HepG2 (cell line): Measurements from ENCODE around the gene SLX9. TPM values are rescaled to one million over a fixed set of nuclear protein-coding genes. Genes with fewer than 3 reads are reported as not detected.
"Not testable (repeated sequence)": the region's sequence is repeated elsewhere in the genome, so short reads cannot be mapped to it uniquely, and the experiment has no call there.

Source experiments
- AGO2 ChIP-seq: fragments of 200-400 bp; formaldehyde crosslinking; optimal IDR thresholded peaks from 2 replicates; pipeline ENCODE3; 2017; ENCODE audit warnings: mild to moderate bottlenecking, low read depth, low read length, moderate library complexity
- ARNT2 ChIP-seq: sonication (generic); formaldehyde crosslinking; IDR thresholded peaks from 2 replicates; pipeline ENCODE4 v1.8.0; 2022; ENCODE audit warnings: mild to moderate bottlenecking, low read depth, missing genetic modification reagents, moderate library complexity
- BORCS8-MEF2B ChIP-seq: sonication (generic); formaldehyde crosslinking; IDR thresholded peaks from 2 replicates; pipeline ENCODE4 v1.8.0; 2022; ENCODE audit warnings: mild to moderate bottlenecking, missing genetic modification reagents
- CHD4 ChIP-seq: fragments of 200-600 bp; sonication (generic); IDR thresholded peaks from 2 replicates; pipeline ENCODE4 v1.7.0; 2017; ENCODE audit warnings: mild to moderate bottlenecking, low read length, borderline replicate concordance
- ETV5 ChIP-seq: IDR thresholded peaks from 2 replicates; pipeline ENCODE4 v1.6.1; 2018; ENCODE audit warnings: missing biosample characterization, missing genetic modification reagents, inconsistent platforms, borderline replicate concordance
- FOXK1 ChIP-seq: sonication (generic); formaldehyde crosslinking; IDR thresholded peaks from 2 replicates; pipeline ENCODE4 v1.4.0; 2020; ENCODE audit warnings: low read depth, missing genetic modification reagents, borderline replicate concordance
- GATAD2A ChIP-seq: IDR thresholded peaks from 2 replicates; pipeline ENCODE4 v1.6.1; 2016
- HNF4G ChIP-seq, 2 experiments: sonication (generic) in 1 of 2; formaldehyde crosslinking in 1 of 2; IDR thresholded peaks; 2 replicates each; pipeline versions ENCODE4 v1.4.0 to v1.6.1; 2011 to 2020; ENCODE audit warnings: borderline replicate concordance in 2 of 2, low read depth in 2 of 2, mild to moderate bottlenecking in 2 of 2, low read length in 1 of 2, missing genetic modification reagents in 1 of 2, moderate library complexity in 1 of 2
- HOXA5 ChIP-seq: sonication (generic); formaldehyde crosslinking; IDR thresholded peaks from 2 replicates; pipeline ENCODE4 v1.4.0; 2020; ENCODE audit warnings: missing genetic modification reagents
- MTA1 ChIP-seq: sonication (generic); formaldehyde crosslinking; IDR thresholded peaks from 2 replicates; pipeline ENCODE4 v1.4.0; 2020; ENCODE audit warnings: missing genetic modification reagents, mild to moderate bottlenecking, borderline replicate concordance
- RXRA ChIP-seq: sonication (generic); formaldehyde crosslinking; IDR thresholded peaks from 2 replicates; pipeline ENCODE4 v1.5.1; 2020; ENCODE audit warnings: missing genetic modification reagents
- SALL1 ChIP-seq: sonication (generic); formaldehyde crosslinking; IDR thresholded peaks from 2 replicates; pipeline ENCODE4 v1.8.0; 2022; ENCODE audit warnings: mild to moderate bottlenecking, missing genetic modification reagents
- TCF12 ChIP-seq, 2 experiments: fragments of 450-650 bp in 1 of 2; sonication (generic) in 1 of 2; formaldehyde crosslinking in 1 of 2; IDR thresholded peaks; 2 replicates each; pipeline versions ENCODE4 v1.6.1 to v1.8.0; 2017 to 2022; ENCODE audit warnings: antibody characterized with exemption in 1 of 2, mild to moderate bottlenecking in 1 of 2, missing genetic modification reagents in 1 of 2, moderate library complexity in 1 of 2
- YEATS4 ChIP-seq: sonication (generic); formaldehyde crosslinking; IDR thresholded peaks from 2 replicates; pipeline ENCODE4 v1.4.0; 2020; ENCODE audit warnings: missing genetic modification reagents, borderline replicate concordance
- ZBTB38 ChIP-seq: sonication (generic); formaldehyde crosslinking; IDR thresholded peaks from 2 replicates; pipeline ENCODE4 v1.5.1; 2020; ENCODE audit warnings: mild to moderate bottlenecking, missing genetic modification reagents
- ZMYM2 ChIP-seq: sonication (generic); formaldehyde crosslinking; IDR thresholded peaks from 2 replicates; pipeline ENCODE4 v1.8.0; 2022; ENCODE audit warnings: mild to moderate bottlenecking, missing genetic modification reagents
- ZNF331 ChIP-seq: sonication (generic); formaldehyde crosslinking; IDR thresholded peaks from 2 replicates; pipeline ENCODE4 v1.4.0; 2020; ENCODE audit warnings: missing genetic modification reagents
- ZNF670 ChIP-seq: sonication (generic); formaldehyde crosslinking; IDR thresholded peaks from 2 replicates; pipeline ENCODE4 v1.8.0; 2022; ENCODE audit warnings: mild to moderate bottlenecking, missing genetic modification reagents, borderline replicate concordance
- polyA plus RNA-seq, 8 experiments: library from polyadenylated mRNA; depleted of rRNA in 3 of 8; stranded (reverse) in 7 of 8; unstranded in 1 of 8; fragments of >200 nt; fragmentation: Illumina TruSeq in 4 of 8; extraction: Trizol in 4 of 8; gene quantifications; 2 replicates each; pipeline versions ENCODE4 v1.2.1 to v1.2.3, GENCODE V29; 2011 to 2016; ENCODE audit warnings: low read depth in 4 of 8, missing spikeins in 1 of 8, mixed read lengths in 1 of 8; ENCODE audit not compliant: insufficient read depth in 1 of 8
- total RNA-seq, 5 experiments: library from RNA; depleted of rRNA; stranded (reverse); fragments of >200 nt; fragmentation: Illumina TruSeq; extraction: Trizol; gene quantifications; 2 replicates each; pipeline ENCODE4 v1.2.3, GENCODE V29; 2016; ENCODE audit warnings: low read depth in 1 of 5
- TF ChIP-seq, protein P1 (sequence below): sonication (generic); formaldehyde crosslinking; IDR thresholded peaks from 2 replicates; pipeline ENCODE4 v1.5.1; 2020; ENCODE audit warnings: missing genetic modification reagents, mild to moderate bottlenecking, borderline replicate concordance
- TF ChIP-seq, protein P2 (sequence below): sonication (generic); formaldehyde crosslinking; IDR thresholded peaks from 2 replicates; pipeline ENCODE4 v1.4.0; 2020; ENCODE audit warnings: missing genetic modification reagents, borderline replicate concordance
- TF ChIP-seq, protein P3 (sequence below): IDR thresholded peaks from 2 replicates; pipeline ENCODE4 v1.6.1; 2018; ENCODE audit warnings: missing genetic modification reagents

Gene SLX9
- total and polyA plus RNA-seq, 2 of the 13 experiments (the other 11 are each of a cell fraction or from before 2014, with no cell fraction given), result 21.0 to 47.1 TPM

DNA sequence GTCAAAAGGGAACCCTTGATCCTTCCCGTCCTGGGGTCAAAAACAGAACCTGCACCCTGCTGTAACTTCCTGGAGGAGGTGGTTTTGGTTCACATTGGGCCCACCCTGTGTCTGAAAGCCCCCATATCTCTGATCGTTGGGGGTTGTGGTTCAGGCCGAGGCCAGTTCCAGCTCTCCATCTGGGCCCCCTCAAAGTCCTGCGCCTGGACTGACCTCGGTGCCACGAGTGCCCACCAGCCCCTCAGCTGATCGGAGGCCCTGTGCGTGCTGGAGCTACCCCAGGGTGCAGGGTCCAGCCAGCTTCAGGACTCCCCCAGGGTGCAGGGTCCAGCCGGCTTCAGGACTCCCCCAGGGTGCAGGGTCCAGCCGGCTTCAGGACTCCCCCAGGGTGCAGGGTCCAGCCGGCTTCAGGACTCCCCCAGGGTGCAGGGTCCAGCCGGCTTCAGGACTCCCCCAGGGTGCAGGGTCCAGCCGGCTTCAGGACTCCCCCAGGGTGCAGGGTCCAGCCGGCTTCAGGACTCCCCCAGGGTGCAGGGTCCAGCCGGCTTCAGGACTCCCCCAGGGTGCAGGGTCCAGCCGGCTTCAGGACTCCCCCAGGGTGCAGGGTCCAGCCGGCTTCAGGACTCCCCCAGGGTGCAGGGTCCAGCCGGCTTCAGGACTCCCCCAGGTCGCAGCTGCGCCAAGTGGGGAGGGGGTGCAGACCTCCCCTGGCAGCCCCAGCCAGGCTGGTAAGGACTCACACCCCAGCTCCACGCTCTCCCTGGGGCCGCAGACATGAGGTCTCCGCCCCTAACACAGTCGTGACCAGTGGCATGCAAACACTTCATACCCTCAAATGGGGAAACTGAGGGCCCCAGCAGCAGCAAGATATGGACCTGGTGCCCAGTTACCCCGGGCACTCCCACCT is 27.1 kb upstream of the SLX9 start (continued):
- TF ChIP-seq, protein P1, sequence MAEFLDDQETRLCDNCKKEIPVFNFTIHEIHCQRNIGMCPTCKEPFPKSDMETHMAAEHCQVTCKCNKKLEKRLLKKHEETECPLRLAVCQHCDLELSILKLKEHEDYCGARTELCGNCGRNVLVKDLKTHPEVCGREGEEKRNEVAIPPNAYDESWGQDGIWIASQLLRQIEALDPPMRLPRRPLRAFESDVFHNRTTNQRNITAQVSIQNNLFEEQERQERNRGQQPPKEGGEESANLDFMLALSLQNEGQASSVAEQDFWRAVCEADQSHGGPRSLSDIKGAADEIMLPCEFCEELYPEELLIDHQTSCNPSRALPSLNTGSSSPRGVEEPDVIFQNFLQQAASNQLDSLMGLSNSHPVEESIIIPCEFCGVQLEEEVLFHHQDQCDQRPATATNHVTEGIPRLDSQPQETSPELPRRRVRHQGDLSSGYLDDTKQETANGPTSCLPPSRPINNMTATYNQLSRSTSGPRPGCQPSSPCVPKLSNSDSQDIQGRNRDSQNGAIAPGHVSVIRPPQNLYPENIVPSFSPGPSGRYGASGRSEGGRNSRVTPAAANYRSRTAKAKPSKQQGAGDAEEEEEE (CRISPR knock-in tag), result 0 out of 2 replicates have a peak, but pooled peaks have one; percentile 9
- TF ChIP-seq ARNT2 (CRISPR knock-in tag) (0 out of 2 replicates have a peak, but pooled peaks have one; percentile 60), GATAD2A (peak; percentile 83), ZNF670 (CRISPR knock-in tag) (peak; percentile 87; the same call in 1 of the 2 replicates), RXRA (CRISPR knock-in tag) (peak; percentile 89), FOXK1 (CRISPR knock-in tag) (peak; percentile 50; the same call in 1 of the 2 replicates), YEATS4 (CRISPR knock-in tag) (peak; percentile 85), AGO2 (peak; percentile 2), BORCS8-MEF2B (CRISPR knock-in tag) (0 out of 2 replicates have a peak, but pooled peaks have one; percentile 3), MTA1 (CRISPR knock-in tag) (peak; percentile 92), HNF4G (IDR thresholded peaks at IDR 0.05; ENCODE audit: borderline replicate concordance, low read depth, low read length) (peak; percentile 90), HNF4G (CRISPR knock-in tag; IDR thresholded peaks at IDR 0.05; ENCODE audit: borderline replicate concordance, low read depth) (peak; percentile 98), ZMYM2 (CRISPR knock-in tag) (peak; percentile 96), TCF12 (CRISPR knock-in tag; IDR thresholded peaks at IDR 0.05) (peak; percentile 57; the same call in 1 of the 2 replicates), HOXA5 (CRISPR knock-in tag) (0 out of 2 replicates have a peak, but pooled peaks have one; percentile 52), CHD4 (peak; percentile 61; the same call in 1 of the 2 replicates), ETV5 (peak; percentile 42; the same call in 1 of the 2 replicates), ZNF331 (CRISPR knock-in tag) (0 out of 2 replicates have a peak, but pooled peaks have one; percentile 6), ZBTB38 (CRISPR knock-in tag) (peak; percentile 76), SALL1 (CRISPR knock-in tag) (peak; percentile 87)
- TF ChIP-seq, protein P2, sequence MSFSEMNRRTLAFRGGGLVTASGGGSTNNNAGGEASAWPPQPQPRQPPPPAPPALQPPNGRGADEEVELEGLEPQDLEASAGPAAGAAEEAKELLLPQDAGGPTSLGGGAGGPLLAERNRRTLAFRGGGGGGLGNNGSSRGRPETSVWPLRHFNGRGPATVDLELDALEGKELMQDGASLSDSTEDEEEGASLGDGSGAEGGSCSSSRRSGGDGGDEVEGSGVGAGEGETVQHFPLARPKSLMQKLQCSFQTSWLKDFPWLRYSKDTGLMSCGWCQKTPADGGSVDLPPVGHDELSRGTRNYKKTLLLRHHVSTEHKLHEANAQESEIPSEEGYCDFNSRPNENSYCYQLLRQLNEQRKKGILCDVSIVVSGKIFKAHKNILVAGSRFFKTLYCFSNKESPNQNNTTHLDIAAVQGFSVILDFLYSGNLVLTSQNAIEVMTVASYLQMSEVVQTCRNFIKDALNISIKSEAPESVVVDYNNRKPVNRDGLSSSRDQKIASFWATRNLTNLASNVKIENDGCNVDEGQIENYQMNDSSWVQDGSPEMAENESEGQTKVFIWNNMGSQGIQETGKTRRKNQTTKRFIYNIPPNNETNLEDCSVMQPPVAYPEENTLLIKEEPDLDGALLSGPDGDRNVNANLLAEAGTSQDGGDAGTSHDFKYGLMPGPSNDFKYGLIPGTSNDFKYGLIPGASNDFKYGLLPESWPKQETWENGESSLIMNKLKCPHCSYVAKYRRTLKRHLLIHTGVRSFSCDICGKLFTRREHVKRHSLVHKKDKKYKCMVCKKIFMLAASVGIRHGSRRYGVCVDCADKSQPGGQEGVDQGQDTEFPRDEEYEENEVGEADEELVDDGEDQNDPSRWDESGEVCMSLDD (CRISPR knock-in tag), result peak; percentile 84
- not testable (repeated sequence) for TF ChIP-seq TCF12 (IDR thresholded peaks at IDR 0.05)
- TF ChIP-seq, protein P3, sequence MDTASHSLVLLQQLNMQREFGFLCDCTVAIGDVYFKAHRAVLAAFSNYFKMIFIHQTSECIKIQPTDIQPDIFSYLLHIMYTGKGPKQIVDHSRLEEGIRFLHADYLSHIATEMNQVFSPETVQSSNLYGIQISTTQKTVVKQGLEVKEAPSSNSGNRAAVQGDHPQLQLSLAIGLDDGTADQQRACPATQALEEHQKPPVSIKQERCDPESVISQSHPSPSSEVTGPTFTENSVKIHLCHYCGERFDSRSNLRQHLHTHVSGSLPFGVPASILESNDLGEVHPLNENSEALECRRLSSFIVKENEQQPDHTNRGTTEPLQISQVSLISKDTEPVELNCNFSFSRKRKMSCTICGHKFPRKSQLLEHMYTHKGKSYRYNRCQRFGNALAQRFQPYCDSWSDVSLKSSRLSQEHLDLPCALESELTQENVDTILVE, result 0 out of 2 replicates have a peak, but pooled peaks have one; percentile 36
